GM12878 (cell line): ENCODE measurements around the gene PTPRJ.

Experiments
- PBX3 ChIP-seq: IDR thresholded peaks from 2 replicates; pipeline ENCODE4 v1.6.1; 2011; ENCODE audit warnings: mild to moderate bottlenecking, low read depth, low read length, moderate library complexity; ENCODE audit not compliant: insufficient replicate concordance
- SMAD1 ChIP-seq: fragments of 450-650 bp; IDR thresholded peaks from 2 replicates; pipeline ENCODE4 v1.6.1; 2018; ENCODE audit warnings: mild to moderate bottlenecking, low read depth; ENCODE audit not compliant: partially characterized antibody

- TF ChIP-seq PBX3 (no peak), SMAD1 (no peak)
These were observed 83.9 kb downstream of the PTPRJ start for GRCh38 chr11:48064306-48064705.
